T-helper 2 cell treated with Interferon-gamma antibody and Interleukin-4, amounts not matched to agents 5 μg/mL and 100 μg/mL, for 36 hours (primary cell): Measurements from ENCODE around the gene SOX18.

ENCODE experiments used
- DNase-seq: peaks from one replicate; pipeline ENCODE4 v3.0.0; 2021; ENCODE audit warnings: low spot score
- H3K27ac Mint-ChIP-seq: one replicate; pipeline ENCODE4 v1.8.0; 2021; ENCODE audit warnings: mild to moderate bottlenecking, mixed read lengths
- H3K27me3 Mint-ChIP-seq: one replicate; pipeline ENCODE4 v1.8.0; 2021; ENCODE audit warnings: low read depth, mixed read lengths
- H3K36me3 Mint-ChIP-seq: one replicate; pipeline ENCODE4 v1.8.0; 2021; ENCODE audit warnings: low read depth, mixed read lengths
- H3K4me1 Mint-ChIP-seq: one replicate; pipeline ENCODE4 v1.8.0; 2021; ENCODE audit warnings: low read depth, mixed read lengths
- H3K4me3 Mint-ChIP-seq: one replicate; pipeline ENCODE4 v1.8.0; 2022; ENCODE audit warnings: mild to moderate bottlenecking, moderate library complexity, mixed read lengths
- H3K9me3 Mint-ChIP-seq: one replicate; pipeline ENCODE4 v1.8.0; 2021; ENCODE audit warnings: mixed read lengths

The SOX18 gene

GRCh38 chr20:64045346-64046011, 4.0 kb downstream of the SOX18 start:
- no peaks in the 10 kb centered on the region for H3K36me3 Mint-ChIP-seq
- no peak for DNase-seq
- H3K27ac Mint-ChIP-seq: no peak overlapping the region
- H3K4me1 Mint-ChIP-seq: peaks cover 18% of the 10 kb centered on the region
- no peaks in the 10 kb centered on the region for H3K9me3 Mint-ChIP-seq
- H3K27me3 Mint-ChIP-seq: peaks cover 32% of the 10 kb centered on the region
- no peak overlapping the region for H3K4me3 Mint-ChIP-seq

- Mint-ChIP-seq H3K4me3 (no peak overlapping the region), H3K4me1 (peaks cover 23% of the 10 kb centered on the region), H3K27ac (peak overlapping the region; percentile 27), H3K27me3 (peaks cover 27% of the 10 kb centered on the region), H3K36me3 (no peaks in the 10 kb centered on the region), H3K9me3 (no peaks in the 10 kb centered on the region)
- no peak for DNase-seq
These were observed 4.8 kb downstream of the SOX18 start for GRCh38 chr20:64044484-64045247.

DNA sequence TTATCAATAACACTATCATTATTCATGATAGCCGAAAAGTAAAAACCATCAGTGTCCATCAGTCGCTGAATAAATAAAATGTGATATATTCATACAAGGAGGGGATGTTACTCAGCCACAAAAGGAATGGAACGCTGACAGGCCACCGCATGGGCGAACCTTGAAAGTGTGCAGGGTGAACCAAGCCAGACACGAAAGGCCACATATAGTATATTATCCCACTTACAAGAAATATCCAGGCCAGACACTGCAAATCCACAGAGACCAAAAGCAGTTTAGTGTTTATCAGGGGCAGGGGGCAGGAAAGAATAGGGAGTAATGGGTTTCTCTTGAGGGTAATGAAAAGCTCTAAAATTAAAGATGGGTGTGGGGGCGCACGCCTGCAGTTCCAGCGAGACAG, 5.7 kb downstream of the SOX18 start:
- no peak for DNase-seq
- no peak overlapping the region for H3K4me3 Mint-ChIP-seq
- H3K27me3 Mint-ChIP-seq: peaks cover 25% of the 10 kb centered on the region
- no peaks in the 10 kb centered on the region for H3K36me3 Mint-ChIP-seq
- H3K9me3 Mint-ChIP-seq: no peaks in the 10 kb centered on the region
- H3K27ac Mint-ChIP-seq: peak overlapping the region; percentile 0
- peaks cover 24% of the 10 kb centered on the region for H3K4me1 Mint-ChIP-seq

- Mint-ChIP-seq H3K4me1 (peaks cover 30% of the 10 kb centered on the region), H3K27ac (peak overlapping the region; percentile 83), H3K27me3 (peaks cover 18% of the 10 kb centered on the region), H3K36me3 (no peaks in the 10 kb centered on the region), H3K4me3 (peak overlapping the region; percentile 79), H3K9me3 (no peaks in the 10 kb centered on the region)
- no peak for DNase-seq
These were observed 7.2 kb downstream of the SOX18 start for GRCh38 chr20:64042054-64042781.

- Mint-ChIP-seq H3K4me3 (peak overlapping the region; percentile 79), H3K27ac (no peak overlapping the region), H3K9me3 (no peaks in the 10 kb centered on the region), H3K36me3 (no peaks in the 10 kb centered on the region), H3K27me3 (peaks cover 13% of the 10 kb centered on the region), H3K4me1 (peaks cover 33% of the 10 kb centered on the region)
- no peak for DNase-seq
These were observed 7.7 kb downstream of the SOX18 start for GRCh38 chr20:64041781-64042053.

GRCh38 chr20:64041040-64041780, 8.2 kb downstream of the SOX18 start:
- H3K4me3 Mint-ChIP-seq: peak overlapping the region; percentile 79
- DNase-seq: no peak
- no peaks in the 10 kb centered on the region for H3K9me3 Mint-ChIP-seq
- H3K4me1 Mint-ChIP-seq: peaks cover 36% of the 10 kb centered on the region
- H3K27ac Mint-ChIP-seq: peak overlapping the region; percentile 63
- peaks cover 8% of the 10 kb centered on the region for H3K27me3 Mint-ChIP-seq
- H3K36me3 Mint-ChIP-seq: no peaks in the 10 kb centered on the region

DNA sequence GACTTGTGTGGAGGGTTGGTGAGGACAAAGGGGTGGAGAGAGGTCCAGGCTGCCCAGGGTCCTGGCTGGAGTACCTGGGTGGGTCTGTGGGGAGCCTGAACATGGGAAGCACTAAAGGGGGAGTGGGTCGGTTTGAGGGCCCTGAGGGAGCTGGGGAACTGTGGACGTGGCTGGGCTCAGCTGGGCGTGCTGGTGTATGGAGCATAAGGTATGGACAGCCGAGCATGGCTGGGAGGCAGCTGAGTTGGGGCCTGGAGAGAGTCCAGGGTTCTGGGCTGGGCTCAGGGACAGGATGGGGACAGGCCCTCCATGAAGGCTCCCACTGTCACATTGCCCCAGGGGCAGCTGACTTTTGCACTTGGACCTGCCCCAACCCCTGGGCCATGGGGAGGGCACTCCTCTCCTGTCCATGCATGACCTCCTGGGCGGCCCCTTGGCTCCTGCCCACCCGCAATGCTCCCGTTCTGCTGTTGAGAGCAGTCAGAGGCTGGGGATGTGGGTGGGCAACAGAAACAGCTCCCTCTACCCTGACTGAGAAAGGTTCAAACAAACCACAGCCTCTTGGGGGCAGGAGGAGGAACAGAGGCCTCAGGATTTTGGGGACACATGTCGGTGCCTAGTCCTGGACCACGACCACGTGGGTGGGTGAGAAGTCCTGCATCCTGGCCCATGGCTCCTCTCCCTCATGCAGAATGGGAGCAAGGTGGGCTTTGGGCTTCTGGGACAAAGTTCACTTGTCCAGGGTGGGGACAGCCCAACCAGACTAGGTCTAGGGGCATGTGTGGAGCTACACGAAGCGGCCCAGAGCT, 9.0 kb downstream of the SOX18 start:
- Mint-ChIP-seq H3K4me1 (peaks cover 36% of the 10 kb centered on the region), H3K9me3 (no peaks in the 10 kb centered on the region), H3K4me3 (peak overlapping the region; percentile 66), H3K36me3 (peaks cover under 1% of the 10 kb centered on the region), H3K27ac (peak overlapping the region; percentile 52), H3K27me3 (peaks cover 2% of the 10 kb centered on the region)
- DNase-seq: no peak

GRCh38 chr20:64039293-64040160, 9.9 kb downstream of the SOX18 start:
- peak overlapping the region; percentile 63 for H3K27ac Mint-ChIP-seq
- no peaks in the 10 kb centered on the region for H3K9me3 Mint-ChIP-seq
- peaks cover 42% of the 10 kb centered on the region for H3K4me1 Mint-ChIP-seq

GRCh38 chr20:64038565-64039292, 10.7 kb downstream of the SOX18 start:
- Mint-ChIP-seq H3K36me3 (peaks cover 7% of the 10 kb centered on the region), H3K9me3 (no peaks in the 10 kb centered on the region), H3K27ac (peak overlapping the region; percentile 57), H3K27me3 (no peaks in the 10 kb centered on the region), H3K4me1 (peaks cover 45% of the 10 kb centered on the region), H3K4me3 (peak overlapping the region; percentile 66)
- DNase-seq: peak; percentile 82

More at GRCh38 chr20:64039293-64040160, 9.9 kb downstream of the SOX18 start:
- H3K27me3 Mint-ChIP-seq: no peaks in the 10 kb centered on the region
- H3K36me3 Mint-ChIP-seq: peaks cover 5% of the 10 kb centered on the region
- H3K4me3 Mint-ChIP-seq: peak overlapping the region; percentile 66
- DNase-seq: no peak

DNA sequence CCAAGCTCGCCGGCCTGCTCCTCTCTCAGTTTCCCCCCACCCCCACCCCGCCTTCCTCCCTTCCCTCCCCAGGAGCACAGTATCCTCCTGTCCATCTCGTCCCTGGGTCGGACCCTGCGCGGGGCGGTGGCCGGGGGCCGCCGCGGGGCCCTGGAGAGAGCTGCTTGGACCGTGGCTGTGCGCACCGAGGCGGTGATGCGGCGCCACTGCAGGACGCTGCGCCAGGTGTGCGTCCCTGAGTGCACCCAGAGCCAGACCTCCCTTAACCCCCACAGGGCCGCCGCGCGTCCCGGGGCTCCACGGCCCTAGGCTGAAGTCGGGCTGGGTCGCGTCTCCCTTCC, 11.2 kb downstream of the SOX18 start:
- no peaks in the 10 kb centered on the region for H3K27me3 Mint-ChIP-seq
- peaks cover 42% of the 10 kb centered on the region for H3K4me1 Mint-ChIP-seq
- peak overlapping the region; percentile 70 for H3K4me3 Mint-ChIP-seq
- peaks cover 8% of the 10 kb centered on the region for H3K36me3 Mint-ChIP-seq
- no peaks in the 10 kb centered on the region for H3K9me3 Mint-ChIP-seq
- H3K27ac Mint-ChIP-seq: no peak overlapping the region
- DNase-seq: no peak

DNA sequence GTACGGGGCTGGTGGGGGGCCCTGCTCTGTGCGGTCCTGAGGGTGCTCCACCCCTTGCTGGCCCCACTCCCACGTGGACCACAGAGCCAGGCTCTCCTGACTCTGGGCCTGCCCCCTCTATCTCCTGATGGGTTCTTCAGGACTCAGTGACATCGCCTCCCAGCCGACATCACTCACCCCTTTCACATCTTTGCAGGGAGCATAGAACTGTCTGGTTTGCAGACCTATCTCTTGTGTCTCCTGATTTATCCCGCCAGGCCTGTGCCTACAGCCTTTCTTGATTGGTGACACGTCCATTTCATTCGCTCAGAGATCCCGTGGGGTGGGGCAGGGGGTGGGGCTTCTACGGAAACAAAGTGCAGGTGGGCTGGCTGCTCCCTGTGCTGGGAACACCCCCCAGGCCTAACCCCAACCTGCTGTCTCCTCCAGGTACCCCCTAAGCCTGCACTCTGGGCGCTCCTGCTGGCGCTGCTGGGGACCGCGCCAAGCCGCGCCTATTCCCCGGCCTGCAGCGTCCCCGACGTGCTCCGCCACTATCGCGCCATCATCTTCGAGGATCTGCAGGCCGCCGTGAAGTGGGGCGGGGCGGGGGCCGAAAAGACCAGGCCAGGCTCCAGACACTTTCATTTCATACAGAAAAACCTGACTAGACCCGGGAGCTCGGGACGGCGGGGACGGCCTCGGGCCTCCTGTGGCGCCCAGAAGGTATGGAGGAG, 11.8 kb downstream of the SOX18 start:
- peaks cover 42% of the 10 kb centered on the region for H3K4me1 Mint-ChIP-seq
- H3K4me3 Mint-ChIP-seq: peak overlapping the region; percentile 70
- H3K27ac Mint-ChIP-seq: peak overlapping the region; percentile 79
- H3K36me3 Mint-ChIP-seq: peaks cover 8% of the 10 kb centered on the region
- no peak for DNase-seq
- H3K9me3 Mint-ChIP-seq: no peaks in the 10 kb centered on the region
- H3K27me3 Mint-ChIP-seq: no peaks in the 10 kb centered on the region

- H3K27ac Mint-ChIP-seq: peak overlapping the region; percentile 79
- H3K9me3 Mint-ChIP-seq: no peaks in the 10 kb centered on the region
- no peak for DNase-seq
- peaks cover 8% of the 10 kb centered on the region for H3K36me3 Mint-ChIP-seq
- H3K4me1 Mint-ChIP-seq: peaks cover 42% of the 10 kb centered on the region
- peak overlapping the region; percentile 70 for H3K4me3 Mint-ChIP-seq
- H3K27me3 Mint-ChIP-seq: no peaks in the 10 kb centered on the region
These were observed 12.3 kb downstream of the SOX18 start for GRCh38 chr20:64037199-64037497.
